Tibial nerve (tissue), 3 donors: ENCODE data around the gene ACTG2.

Source experiments
- CTCF ChIP-seq, 5 experiments: fragments of 200-600 bp in 3 of 5; fragments of 450-650 bp in 2 of 5; sonication (generic) in 3 of 5; IDR thresholded peaks; one replicate each; pipeline ENCODE4 v1.5.1; 2016 to 2019; ENCODE audit warnings: antibody characterized with exemption in 5 of 5, mild to moderate bottlenecking in 3 of 5, moderate library complexity in 2 of 5
- POLR2A ChIP-seq, 2 donors: fragments of 450-650 bp; IDR thresholded peaks; one replicate each; pipeline ENCODE4 v1.6.1; 2017; ENCODE audit warnings: antibody characterized with exemption in 2 of 2, mild to moderate bottlenecking in 2 of 2, moderate library complexity in 2 of 2

DNA sequence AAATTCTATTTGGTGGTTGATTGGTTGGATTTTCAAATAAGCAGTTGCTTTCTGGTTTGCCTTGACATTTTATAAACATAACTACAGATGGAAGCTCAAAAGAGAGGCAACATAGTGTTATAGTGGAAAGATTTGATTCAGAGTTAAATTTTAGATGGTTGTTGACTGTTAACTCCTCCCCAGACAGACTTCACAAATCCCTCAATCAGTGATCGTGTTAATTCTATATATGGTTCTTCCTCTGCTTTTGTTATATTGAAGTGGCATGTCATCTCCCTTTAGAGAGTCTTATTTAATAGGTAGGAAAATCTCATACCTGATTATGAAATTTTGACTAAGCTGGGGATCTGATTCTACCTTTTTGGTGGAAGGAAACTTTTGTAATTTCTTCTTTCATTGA, 53.4 kb downstream of the ACTG2 start:
- TF ChIP-seq CTCF (IDR thresholded peaks at IDR 0.05) (no peak), POLR2A (IDR thresholded peaks at IDR 0.05) (no peak)
